DND-41 (cell line): ENCODE data around the gene PDE7B.

Experiments
- CTCF ChIP-seq: IDR thresholded peaks from 2 replicates; pipeline ENCODE4 v1.5.1; 2012; ENCODE audit warnings: borderline replicate concordance, low read length, moderate library complexity, mild to moderate bottlenecking; ENCODE audit not compliant: poor library complexity, severe bottlenecking; ENCODE audit errors: extremely low read depth
- EZH2 ChIP-seq: IDR thresholded peaks from 3 replicates; pipeline ENCODE4 v1.6.1; 2012; ENCODE audit warnings: borderline replicate concordance, low read depth, mild to moderate bottlenecking, moderate library complexity, low read length, inconsistent platforms; ENCODE audit not compliant: severe bottlenecking

DNA sequence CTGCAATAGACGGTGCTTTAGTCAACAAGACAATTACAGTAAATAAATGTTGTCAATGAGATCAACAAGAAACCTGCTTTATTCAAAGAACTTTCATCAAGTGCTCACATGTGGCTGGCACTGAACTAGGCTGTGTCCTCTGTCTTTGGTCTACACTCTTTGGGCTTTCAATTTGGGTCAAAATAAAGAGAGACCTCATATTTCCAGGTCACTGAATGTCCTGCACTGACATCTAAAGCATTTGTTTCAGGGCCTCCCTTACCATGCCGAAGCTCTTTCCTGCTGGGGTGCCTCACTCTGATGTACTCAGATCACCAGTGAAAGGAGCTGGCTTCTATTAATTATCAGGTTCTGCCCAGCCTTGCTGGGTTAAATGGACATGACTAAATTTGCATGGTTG, 32.0 kb downstream of the PDE7B start:
- TF ChIP-seq CTCF (no peak), EZH2 (no peak)
